GM10847 (cell line): Measurements from ENCODE around the gene KCNIP4.

Source experiments
- POLR2A ChIP-seq: IDR thresholded peaks from 2 replicates; pipeline ENCODE4 v1.6.1; 2011; ENCODE audit not compliant: insufficient read length; ENCODE audit errors: extremely low read depth

The KCNIP4 gene

DNA sequence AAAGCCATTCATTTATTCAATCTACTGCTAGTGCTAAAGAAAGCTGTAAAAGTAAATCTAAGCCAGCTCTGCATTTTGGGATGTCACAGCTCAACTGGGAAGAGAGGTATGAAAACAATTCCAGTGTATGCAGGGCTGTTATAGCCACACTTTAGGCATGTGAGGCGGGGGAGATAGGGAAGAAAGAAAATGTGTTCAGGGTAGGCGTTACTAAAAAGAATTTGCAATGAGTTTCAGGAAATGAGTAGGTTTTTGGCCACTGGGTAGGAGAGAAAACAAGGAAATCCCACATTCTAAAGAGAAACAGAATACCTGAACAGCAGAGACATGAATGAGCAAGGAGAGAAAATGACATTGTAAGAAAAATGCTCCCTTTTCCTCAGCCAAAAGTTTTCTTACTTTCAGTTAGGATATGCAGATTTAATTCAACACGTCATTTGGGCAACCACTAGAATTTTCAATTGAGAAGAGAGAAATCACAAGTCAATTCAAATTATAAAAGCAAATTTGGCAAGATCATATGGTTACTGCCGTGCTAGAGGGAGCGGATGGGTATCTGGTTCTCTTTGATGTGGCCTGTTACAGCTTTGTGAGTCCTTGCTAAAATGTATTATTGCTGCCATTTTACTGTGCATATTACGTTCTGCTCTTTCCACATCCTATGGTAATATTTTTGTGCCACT, 226.3 kb downstream of the KCNIP4 start:
- no peak for TF ChIP-seq POLR2A

DNA sequence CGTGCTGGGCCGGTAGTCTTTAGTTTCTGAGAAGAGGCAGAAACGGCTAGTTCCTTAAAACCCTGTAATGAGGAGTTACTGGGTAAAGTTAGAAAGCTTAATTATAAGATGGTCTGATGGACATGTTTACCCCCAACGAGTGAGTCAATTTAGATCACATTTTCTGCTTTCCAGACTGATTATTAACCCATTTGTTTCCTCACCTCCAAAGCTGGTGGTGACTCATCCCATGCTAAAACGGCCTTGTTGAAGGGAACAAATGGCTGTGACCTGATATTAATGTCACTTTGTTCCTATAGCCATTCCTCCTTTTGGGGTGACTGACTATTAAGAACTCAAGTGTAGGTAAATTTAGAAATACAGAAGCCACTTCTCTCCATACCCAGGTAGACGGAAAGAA, 232.0 kb downstream of the KCNIP4 start:
- TF ChIP-seq POLR2A = no peak

DNA sequence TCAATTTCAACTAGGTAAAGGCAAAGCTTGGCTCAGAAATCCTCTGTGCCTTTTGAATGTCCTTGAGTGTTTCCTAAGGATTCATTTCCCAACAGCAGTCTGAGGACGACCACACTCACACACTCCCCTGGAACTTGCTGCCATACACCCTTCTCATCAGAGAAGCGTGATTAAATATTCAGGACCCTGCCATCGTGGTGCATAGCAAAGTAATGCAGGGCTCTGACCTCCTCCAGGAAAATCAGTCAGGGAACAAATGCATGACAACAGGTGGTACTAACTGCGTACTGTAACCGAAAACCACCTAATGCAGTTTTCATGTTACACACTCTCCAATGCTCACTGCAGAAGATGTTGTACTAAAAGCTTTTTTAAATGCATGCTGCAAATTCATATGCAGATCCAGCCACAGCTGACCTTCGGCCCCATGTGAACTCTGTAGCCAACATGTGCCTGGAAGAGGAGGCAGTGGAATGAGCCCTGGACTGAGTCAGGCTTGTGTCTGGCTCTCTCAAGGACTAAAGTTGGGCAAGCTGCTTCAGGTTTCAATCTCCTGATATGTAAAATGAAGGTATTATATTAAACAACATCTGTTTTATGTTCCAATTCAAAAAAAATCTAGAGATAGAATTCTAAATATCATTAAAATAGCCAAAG, 238.3 kb downstream of the KCNIP4 start:
- no peak for TF ChIP-seq POLR2A

DNA sequence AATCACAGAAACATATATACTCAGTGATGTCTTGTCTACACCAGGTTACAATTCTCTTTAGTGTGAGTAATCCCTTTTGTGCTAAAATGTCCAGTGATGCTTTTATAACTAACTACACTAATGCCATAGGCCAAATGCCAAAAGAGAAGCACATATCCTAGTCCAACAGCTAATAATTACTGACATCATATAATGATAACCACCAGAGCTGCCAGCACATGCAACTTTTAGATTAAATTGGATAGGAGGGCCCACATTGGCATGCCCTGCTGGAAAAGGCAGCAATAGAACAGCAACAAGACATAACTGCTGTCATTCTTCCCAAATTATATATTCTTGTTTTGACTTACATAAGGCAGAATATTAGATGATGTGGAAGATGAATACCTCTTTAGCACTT, 238.8 kb downstream of the KCNIP4 start:
- TF ChIP-seq POLR2A = no peak

DNA sequence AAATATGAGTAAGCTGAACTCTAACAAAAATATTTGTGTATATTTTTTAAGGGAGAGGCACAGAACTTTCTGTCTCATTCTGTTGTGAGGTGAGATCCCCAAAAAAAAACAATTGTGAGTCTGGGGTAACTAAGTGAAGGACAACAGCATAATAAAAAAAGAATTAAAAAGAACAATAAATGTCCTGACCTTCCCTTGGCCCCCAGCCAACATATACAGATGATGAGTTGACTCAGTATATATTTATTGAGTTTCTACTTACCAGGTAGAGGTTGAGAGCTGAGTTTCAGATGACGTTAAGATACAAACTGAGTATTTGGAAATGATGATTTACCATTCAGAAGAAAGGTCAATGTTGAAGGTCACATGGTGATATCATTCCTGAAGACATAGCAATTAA, 239.5 kb downstream of the KCNIP4 start:
- TF ChIP-seq POLR2A = no peak

DNA sequence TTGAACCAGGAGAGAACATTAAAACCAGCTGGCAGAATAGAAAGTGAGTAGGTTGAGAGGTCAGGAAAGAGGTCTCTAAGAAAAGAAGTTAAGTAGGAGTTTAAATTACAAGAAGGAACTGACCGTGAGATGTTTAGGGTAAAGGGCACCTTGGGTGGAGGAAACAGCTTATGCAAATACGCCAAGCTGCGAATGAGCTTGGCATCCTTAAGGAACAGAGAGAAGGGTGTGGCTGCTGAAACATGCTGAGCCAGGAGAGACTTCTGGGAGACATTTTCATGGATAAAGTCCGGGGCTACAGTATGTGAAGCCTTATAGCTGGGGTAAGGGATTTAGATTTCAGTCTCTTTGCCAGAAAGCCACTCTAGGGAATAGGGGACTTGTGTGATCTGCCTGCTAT, 249.1 kb downstream of the KCNIP4 start:
- no peak for TF ChIP-seq POLR2A

DNA sequence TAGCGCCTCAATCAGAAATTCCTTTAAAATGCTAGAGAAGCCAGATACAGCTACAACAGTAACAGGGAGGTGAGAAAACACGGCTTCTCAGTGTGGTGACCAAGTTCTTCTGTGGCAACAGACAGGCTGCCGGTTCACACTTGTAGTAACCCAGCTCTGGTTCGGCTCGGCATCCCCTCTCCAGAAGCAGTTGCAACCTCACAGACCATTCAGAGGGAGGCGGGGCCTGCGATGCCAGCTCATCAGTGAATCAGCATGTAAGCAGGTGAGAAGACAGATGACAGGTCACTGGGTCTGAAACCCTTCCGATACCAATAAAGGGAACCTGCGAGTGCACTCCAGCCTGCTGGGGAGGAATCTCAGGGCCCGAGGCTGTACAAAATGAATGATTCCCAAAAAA, 251.0 kb downstream of the KCNIP4 start:
- no peak for TF ChIP-seq POLR2A

DNA sequence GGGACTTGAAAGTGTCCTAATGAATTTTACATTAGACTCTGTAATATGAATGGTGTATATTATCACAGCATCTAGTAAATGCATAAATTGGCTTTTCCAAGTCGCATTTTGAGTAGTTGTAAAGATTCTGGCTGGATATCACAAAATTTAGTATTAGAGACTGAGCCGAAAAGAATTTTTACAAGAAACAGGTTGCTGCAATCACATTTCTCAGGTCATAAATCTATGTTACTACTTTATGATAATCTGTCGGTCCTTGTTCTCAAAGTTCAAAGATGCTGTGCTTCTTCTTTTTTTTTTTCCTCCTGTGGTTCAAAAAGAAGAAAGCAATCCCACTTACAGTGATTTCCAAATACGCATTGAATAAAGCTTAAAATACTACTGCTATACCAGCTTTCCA, 253.4 kb downstream of the KCNIP4 start:
- TF ChIP-seq POLR2A = no peak

DNA sequence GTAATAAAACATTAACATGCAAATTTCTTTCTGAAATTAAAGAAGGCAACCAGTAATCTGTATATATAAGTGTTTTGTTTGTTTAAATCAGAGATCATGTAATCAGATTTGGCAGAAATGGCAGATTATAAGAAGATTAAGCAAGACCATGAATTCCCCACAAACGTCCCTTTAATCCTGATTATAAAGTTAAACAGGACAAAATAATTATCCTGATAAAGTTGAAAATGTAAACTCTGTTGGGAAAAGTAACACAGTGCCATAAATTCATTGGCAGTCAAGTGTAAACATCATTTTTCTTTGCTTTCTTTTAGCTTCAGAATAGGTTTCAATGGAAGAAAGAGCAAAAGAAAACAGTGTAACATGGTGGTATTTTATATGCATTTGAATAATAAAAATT, 256.3 kb downstream of the KCNIP4 start:
- no peak for TF ChIP-seq POLR2A

DNA sequence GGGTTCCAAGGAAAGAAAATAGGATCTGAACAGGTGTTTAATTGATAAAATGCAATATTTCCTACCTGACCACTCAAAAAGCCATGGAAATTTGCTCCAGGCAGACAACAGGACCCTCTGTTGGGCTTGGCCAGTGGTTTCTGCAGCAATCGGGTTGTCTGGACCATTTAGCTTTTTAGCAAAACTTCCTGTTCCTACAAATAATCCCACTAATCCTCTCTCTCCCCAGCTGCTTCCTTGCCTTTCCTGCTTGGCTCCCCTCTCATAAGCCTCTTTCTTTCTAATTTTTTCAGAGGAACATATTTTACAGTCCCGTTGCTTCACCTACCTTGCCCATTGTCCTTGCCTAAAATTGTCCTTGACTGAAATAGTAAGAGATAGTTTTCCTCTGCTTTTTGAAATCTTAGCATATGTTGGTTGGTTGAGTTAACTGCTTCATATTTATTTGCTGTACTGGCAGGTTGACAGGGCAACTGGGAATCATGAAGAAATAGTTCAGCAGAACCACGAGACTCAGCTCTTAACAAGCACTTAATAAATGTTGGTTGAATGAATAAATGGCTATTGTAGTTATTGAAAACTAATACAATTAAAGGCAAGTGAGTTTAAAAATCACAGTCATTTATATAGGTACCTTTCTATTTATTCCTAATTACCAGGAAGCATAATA, 259.8 kb downstream of the KCNIP4 start:
- no peak for TF ChIP-seq POLR2A

DNA sequence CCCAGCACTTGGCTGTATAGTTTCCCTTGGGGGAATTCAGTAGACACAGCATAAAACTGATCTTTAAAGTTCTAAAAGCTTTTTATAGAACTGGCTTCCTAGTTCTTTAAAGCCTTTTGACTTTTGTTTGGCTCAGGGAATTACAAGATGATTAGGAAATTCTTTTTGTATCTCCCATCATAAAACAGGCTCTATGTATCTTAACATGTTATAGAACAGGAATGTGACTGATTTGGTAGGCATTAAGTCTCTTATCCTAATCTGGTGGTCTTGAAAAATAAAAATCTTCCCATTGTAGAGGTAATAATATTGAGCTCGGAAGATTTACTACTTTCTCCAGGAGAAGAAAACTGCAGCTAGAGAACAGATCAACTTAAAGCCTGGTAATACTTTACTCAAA, 262.7 kb downstream of the KCNIP4 start:
- no peak for TF ChIP-seq POLR2A

DNA sequence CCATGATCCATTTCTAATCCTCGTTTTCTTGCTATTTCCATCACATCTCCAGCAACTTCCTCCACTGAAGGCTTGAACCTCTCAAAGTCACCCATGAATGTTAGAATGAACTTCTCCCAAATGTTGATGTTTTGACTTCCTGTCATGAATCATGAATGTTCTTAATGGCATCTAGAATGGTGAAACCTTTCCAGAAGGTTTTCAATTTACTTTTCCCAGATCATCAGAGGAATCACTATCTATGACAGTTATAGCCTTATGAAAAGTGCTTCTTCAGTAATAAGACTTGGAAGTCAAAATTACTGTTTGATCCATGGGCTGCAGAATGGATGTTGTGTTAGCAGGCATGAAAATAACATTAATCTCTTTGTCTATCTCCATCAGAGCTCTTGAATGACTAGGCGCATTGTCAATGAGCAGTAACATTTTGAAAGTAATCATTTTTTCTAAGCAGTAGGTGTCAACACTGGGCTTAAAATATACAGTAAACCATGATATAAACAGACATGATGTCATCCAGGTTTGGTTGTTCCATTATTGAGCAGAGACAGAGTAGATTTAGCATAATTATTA, 268.2 kb downstream of the KCNIP4 start:
- no peak for TF ChIP-seq POLR2A

DNA sequence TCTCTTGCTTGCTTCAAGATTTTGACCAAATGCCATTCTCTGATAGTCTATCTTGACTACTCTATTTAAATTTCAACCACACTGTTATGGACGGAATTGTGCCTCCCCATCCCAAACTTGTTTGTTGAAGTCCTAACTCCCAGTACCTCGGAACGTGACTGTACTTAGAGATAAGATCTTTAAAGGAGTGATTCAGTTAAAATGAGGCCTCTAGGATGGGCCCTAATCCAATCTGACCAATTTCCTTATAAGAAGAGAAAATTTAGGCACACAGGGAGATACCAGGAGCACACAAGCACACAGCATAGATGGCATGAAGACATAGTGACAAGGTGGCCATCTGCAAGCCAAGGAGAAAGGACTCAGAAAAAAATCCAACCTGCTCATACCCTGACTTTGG, 269.9 kb downstream of the KCNIP4 start:
- no peak for TF ChIP-seq POLR2A

DNA sequence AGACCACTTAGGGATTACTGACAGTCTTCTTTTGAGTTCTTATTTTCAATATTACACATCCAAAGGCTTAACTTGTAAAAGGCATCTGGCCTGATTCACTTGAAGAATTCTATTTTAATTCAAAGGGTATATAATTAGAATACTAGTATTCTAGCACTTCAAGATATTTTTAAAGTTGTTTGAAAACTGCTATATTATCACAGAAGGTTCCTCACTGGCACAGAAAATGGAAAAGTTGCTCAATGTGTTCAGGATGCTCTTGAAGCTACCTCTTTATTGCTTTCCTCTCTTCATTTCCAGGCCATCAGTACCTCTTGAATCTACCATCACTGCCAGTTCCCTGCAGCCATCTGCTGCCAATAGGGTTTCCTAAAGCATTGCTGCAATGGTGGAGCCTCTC, 271.4 kb downstream of the KCNIP4 start:
- TF ChIP-seq POLR2A = no peak

DNA sequence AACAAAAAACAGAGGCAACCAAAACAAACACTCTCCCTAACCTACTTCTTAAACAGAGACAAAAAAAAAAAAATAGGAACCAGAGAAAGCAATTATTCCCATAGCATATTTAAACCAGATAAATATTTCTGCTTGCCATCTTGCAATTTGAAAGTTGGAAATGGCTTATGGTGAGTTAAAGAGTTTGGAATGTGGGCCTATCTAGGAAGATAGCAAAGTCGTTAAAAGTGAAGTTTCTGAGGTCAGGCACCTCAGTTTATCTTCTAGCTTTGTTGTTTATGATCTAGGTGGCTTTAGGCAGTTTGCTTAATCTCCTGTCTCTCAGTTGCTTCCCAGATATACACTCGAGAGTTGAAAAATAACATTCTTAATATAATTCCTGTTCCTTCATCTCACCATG, 284.2 kb downstream of the KCNIP4 start:
- no peak for TF ChIP-seq POLR2A

DNA sequence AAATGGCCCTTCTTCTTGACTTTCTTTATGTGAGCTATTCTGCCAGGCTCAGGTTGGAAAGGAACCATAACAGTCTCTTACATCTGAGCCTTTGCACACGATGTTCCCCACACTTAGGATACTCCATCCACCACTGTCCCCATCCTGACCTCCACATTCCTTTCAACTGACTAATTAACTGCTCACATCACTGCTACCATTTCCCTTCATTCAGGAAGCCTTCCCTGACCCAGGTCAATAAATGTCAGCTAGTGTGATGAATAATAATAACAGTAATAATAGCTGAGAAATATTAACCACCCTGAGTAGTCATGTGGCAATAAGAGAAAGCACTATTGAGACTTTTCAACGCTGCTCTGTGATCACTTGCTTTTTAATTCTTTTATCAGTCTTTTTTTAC, 291.7 kb downstream of the KCNIP4 start:
- no peak for TF ChIP-seq POLR2A
